ENCODE measurements around the gene CCDC177.

Gene CCDC177

DNA sequence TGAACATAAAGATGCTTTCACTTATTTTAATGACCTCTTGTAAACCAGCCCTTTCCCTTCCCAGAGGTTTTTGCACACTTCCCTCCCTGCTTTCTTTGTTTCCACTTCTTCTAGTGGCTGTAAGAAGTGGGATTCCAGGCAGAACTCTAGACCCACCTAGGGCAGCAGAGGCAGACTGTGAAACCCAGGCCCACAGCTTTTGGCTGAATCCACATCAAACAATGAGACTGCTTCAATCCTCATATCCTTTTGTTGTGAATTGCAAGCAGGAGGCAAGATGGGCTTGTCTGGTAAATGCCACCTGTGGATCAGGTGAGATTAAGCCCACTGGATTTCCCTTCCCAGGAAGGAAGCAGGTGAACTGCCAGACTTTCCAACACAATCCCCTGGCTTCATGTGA is 12.8 kb downstream of the CCDC177 start:
- DNase-seq (ENCODE audit: low spot score) = no peak
- TF ChIP-seq, protein P1, sequence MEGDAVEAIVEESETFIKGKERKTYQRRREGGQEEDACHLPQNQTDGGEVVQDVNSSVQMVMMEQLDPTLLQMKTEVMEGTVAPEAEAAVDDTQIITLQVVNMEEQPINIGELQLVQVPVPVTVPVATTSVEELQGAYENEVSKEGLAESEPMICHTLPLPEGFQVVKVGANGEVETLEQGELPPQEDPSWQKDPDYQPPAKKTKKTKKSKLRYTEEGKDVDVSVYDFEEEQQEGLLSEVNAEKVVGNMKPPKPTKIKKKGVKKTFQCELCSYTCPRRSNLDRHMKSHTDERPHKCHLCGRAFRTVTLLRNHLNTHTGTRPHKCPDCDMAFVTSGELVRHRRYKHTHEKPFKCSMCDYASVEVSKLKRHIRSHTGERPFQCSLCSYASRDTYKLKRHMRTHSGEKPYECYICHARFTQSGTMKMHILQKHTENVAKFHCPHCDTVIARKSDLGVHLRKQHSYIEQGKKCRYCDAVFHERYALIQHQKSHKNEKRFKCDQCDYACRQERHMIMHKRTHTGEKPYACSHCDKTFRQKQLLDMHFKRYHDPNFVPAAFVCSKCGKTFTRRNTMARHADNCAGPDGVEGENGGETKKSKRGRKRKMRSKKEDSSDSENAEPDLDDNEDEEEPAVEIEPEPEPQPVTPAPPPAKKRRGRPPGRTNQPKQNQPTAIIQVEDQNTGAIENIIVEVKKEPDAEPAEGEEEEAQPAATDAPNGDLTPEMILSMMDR (IDR thresholded peaks at IDR 0.05; ENCODE audit: extremely low read depth, missing control alignments) = no peak

DNA sequence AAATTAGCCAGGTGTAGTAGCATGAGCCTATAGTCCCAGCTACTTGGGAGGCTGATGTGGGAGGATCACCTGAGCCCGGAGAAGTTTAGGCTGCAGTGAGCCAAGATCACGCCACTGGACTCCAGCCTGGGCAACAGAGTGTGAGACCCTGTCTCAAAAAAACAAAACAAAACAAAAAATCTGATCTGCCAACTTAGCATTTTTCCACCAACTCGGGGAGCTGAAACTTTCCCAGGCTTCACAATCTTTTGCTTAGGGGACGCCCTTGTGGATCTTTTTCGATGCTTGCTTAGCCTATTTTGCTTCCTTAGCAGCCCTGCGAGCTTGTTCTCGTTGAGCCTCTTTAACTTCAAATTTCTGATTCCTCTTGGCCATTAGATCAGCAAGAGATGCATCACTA is 13.8 kb downstream of the CCDC177 start:
- no peak for DNase-seq (ENCODE audit: low spot score)

GRCh38 chr14:69559581-69560011 is 15.1 kb downstream of the CCDC177 start:
- no peak for DNase-seq (ENCODE audit: low spot score)

More for the DNA sequence above, 13.8 kb downstream of the CCDC177 start:
- TF ChIP-seq, protein P1 (IDR thresholded peaks at IDR 0.05; ENCODE audit: extremely low read depth, missing control alignments) = no peak

DNA sequence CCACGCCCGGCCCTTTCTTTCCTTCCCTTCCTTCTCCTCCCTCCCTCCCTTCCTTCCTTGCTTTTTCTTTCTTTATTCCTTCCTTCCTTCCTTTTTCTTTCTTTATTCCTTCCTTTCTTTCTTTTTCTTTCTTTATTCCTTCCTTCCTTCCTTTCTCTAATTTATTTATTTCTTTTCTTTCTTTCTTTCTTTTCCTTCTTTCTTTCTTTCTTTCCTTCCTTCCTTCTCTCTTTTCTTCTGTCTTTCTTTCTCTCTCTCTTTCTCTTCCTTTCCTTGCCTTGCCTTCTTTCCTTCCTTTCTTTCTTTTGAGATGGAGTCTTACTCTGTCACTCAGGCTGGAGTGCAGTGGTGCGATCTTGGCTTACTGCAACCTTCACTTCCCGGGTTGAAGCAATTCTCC is 15.9 kb downstream of the CCDC177 start:
- DNase-seq (ENCODE audit: low spot score) = no peak
- TF ChIP-seq, protein P1 (IDR thresholded peaks at IDR 0.05; ENCODE audit: extremely low read depth, missing control alignments) = no peak

More at GRCh38 chr14:69559581-69560011, 15.1 kb downstream of the CCDC177 start:
- TF ChIP-seq, protein P1 (IDR thresholded peaks at IDR 0.05; ENCODE audit: extremely low read depth, missing control alignments) = no peak

DNA sequence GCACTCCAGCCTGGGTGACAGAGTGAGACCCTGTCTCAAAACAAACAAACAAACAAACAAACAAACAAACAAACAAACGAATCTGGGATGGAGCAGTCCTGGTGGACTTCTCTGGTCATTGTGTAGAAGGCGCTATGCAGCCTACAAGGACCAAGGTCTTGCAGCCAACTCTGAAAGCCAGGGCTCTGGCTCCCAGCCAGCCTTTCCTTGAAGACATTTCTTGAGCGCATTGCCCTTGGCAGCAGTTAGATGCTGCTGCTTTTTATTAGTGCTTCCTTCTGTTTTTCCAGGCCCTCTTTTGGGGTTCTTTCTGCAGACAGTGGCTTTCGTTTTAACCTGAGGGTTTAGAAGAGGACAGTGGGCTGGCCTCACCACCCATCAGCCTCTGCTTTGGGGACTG is 20.2 kb downstream of the CCDC177 start:
- TF ChIP-seq, protein P1 (IDR thresholded peaks at IDR 0.05; ENCODE audit: extremely low read depth, missing control alignments) = no peak
- no peak for DNase-seq (ENCODE audit: low spot score)

- TF ChIP-seq, protein P1 (IDR thresholded peaks at IDR 0.05; ENCODE audit: extremely low read depth, missing control alignments) = no peak
- no peak for DNase-seq (ENCODE audit: low spot score)
Measured at GRCh38 chr14:69553252-69553651, 21.4 kb downstream of the CCDC177 start.

DNA sequence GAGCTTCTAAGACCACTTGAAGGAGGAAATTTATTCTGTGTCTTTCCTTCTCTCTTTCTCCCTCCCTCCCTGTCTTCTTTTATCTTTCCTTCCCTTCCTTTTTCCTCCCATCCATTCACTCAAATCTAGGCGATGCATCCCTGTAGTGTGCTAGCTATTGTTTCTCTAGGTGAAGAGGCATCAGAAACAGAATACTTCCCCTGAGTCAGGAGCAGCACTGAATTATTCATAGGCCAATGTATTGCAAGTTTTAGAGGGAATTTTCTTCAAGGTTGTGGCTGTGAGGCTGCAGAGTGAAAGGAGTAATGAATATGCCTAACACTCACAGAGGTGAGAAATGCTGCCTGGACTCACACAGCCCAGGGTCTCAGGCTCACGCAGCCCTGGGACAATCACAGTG is 23.2 kb downstream of the CCDC177 start:
- DNase-seq (ENCODE audit: low spot score) = no peak
- TF ChIP-seq, protein P1 (IDR thresholded peaks at IDR 0.05; ENCODE audit: extremely low read depth, missing control alignments) = no peak
